ENCODE data around the gene SPATA6L. TPM values are rescaled to one million over a fixed set of nuclear protein-coding genes. Genes with fewer than 3 reads are reported as not detected.

The SPATA6L gene
- total RNA-seq, 1 experiment from 2014 or later, result 0.57 TPM

- POLR2A ChIA-PET, result no interaction called here
- TF ChIP-seq YY1 (IDR thresholded peaks at IDR 0.05; ENCODE audit: extremely low read depth, insufficient replicate concordance, low read depth, low read length) (no peak), JUND (IDR thresholded peaks at IDR 0.05) (no peak), POLR2A (IDR thresholded peaks at IDR 0.05; ENCODE audit: borderline replicate concordance, extremely low read depth, insufficient read depth, insufficient read length) (no peak), ZNF274 (IDR thresholded peaks at IDR 0.05; ENCODE audit: low read depth, low read length) (no peak), ELF1 (IDR thresholded peaks at IDR 0.05; ENCODE audit: borderline replicate concordance, low read depth) (no peak), RAD21 (IDR thresholded peaks at IDR 0.05; ENCODE audit: low read depth) (no peak), SP1 (IDR thresholded peaks at IDR 0.05; ENCODE audit: low read depth) (no peak)
- TF ChIP-seq, protein P1, sequence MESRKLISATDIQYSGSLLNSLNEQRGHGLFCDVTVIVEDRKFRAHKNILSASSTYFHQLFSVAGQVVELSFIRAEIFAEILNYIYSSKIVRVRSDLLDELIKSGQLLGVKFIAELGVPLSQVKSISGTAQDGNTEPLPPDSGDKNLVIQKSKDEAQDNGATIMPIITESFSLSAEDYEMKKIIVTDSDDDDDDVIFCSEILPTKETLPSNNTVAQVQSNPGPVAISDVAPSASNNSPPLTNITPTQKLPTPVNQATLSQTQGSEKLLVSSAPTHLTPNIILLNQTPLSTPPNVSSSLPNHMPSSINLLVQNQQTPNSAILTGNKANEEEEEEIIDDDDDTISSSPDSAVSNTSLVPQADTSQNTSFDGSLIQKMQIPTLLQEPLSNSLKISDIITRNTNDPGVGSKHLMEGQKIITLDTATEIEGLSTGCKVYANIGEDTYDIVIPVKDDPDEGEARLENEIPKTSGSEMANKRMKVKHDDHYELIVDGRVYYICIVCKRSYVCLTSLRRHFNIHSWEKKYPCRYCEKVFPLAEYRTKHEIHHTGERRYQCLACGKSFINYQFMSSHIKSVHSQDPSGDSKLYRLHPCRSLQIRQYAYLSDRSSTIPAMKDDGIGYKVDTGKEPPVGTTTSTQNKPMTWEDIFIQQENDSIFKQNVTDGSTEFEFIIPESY (IDR thresholded peaks at IDR 0.05; ENCODE audit: extremely low read depth, insufficient replicate concordance, low read length), result no peak
- TF ChIP-seq, protein P2, sequence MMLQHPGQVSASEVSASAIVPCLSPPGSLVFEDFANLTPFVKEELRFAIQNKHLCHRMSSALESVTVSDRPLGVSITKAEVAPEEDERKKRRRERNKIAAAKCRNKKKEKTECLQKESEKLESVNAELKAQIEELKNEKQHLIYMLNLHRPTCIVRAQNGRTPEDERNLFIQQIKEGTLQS (IDR thresholded peaks at IDR 0.05), result no peak
These were observed 87.3 kb downstream of the SPATA6L start for GRCh38 chr9:4579001-4579400.

More at GRCh38 chr9:4579001-4579400, 87.3 kb downstream of the SPATA6L start:
- Histone ChIP-seq H3K9ac (ENCODE audit: low read length) (no peak overlapping the region), H3K4me2 (ENCODE audit: low read length) (no peak overlapping the region), H3K4me3 (replicated peaks in 1 of 2; ENCODE audit: low read depth in 1 of 2, low read length in 2 of 2) (no peak overlapping the region), H3K4me1 (ENCODE audit: control insufficient read depth in 1 of 2, insufficient read depth in 2 of 2, low read length in 2 of 2) (no peaks in the 10 kb centered on the region), H3K36me3 (ENCODE audit: control insufficient read depth in 1 of 2, insufficient read depth in 2 of 2, low read length in 2 of 2) (no peaks in the 10 kb centered on the region; a peak in 1 of 4 replicates), H3K79me2 (ENCODE audit: insufficient read depth, low read length) (no peaks in the 10 kb centered on the region), H2AFZ (ENCODE audit: low read depth, low read length, poor library complexity, severe bottlenecking) (no peak overlapping the region), H3K27me3 (ENCODE audit: insufficient read depth, low read length) (no peaks in the 10 kb centered on the region), H3K27ac (ENCODE audit: low read depth, low read length) (no peak overlapping the region), H3K9me3 (ENCODE audit: control insufficient read depth in 1 of 2, insufficient read depth in 1 of 2, low read depth in 1 of 2, low read length in 2 of 2) (no peaks in the 10 kb centered on the region), H4K20me1 (ENCODE audit: insufficient read depth) (no peaks in the 10 kb centered on the region), H3K9me2 (ENCODE audit: insufficient read depth) (no peaks in the 10 kb centered on the region)
- no TSS peak for BruUV-seq (replicated peaks)
- intact Hi-C loops (cut with micrococcal nuclease), result no loop called here
- DNase-seq (ENCODE audit: low read depth, low spot score), result no peak
- ATAC-seq, result no peak
- ChIA-PET RAD21 (ENCODE audit: low non-redundant PET in 1 of 2, low total read pairs in 2 of 2, uncharacterized antibody in 2 of 2, unreplicated experiment in 2 of 2) (no interaction called here), CTCF (no interaction called here)

All from HCT116 (cell line).